Measurements from ENCODE around the gene CCDC57. TPM values are rescaled to one million over a fixed set of nuclear protein-coding genes. Genes with fewer than 3 reads are reported as not detected.

The CCDC57 gene
- total and polyA plus RNA-seq, 10 donors, result 28.8 to 164 (median 51.9) TPM

GRCh38 chr17:82097919-82098168 lies 114.8 kb downstream of the CCDC57 start:
- TF ChIP-seq POLR2AphosphoS5 (IDR thresholded peaks at IDR 0.05) (no peak), POLR2A (IDR thresholded peaks at IDR 0.05) (no peak), CTCF (IDR thresholded peaks at IDR 0.05 in 8 of 11, conservative IDR thresholded peaks at IDR 0.05 in 3 of 11) (no peak)
- DNase-seq, result no peak
- intact Hi-C loops (cut with DNase I; ENCODE audit: low total_unique reads), result no loop called here
- no peaks in the 10 kb centered on the region for H3K9me3 ChIP-seq
- H3K27me3 ChIP-seq (replicated peaks in 1 of 7), result no peaks in the 10 kb centered on the region
- H3K36me3 ChIP-seq, result peaks cover 0 to 34% (median 22%) of the 10 kb centered on the region in 6 donors
- 0 to 1% (median 0%) methylated on average over 3 to 36 of the region's 36 CpGs; no CpG with 5 or more reads in 1 of the 5 donors for WGBS, 5 donors
- peak overlapping the region; percentile 58 to 97 (median 78) for H3K4me3 ChIP-seq
- peak overlapping the region; percentile 67 to 99 (median 96) for H3K27ac ChIP-seq
- peaks cover 20 to 60% (median 43%) of the 10 kb centered on the region in 6 donors for H3K4me1 ChIP-seq

- H3K4me3 ChIP-seq, result peak overlapping the region; percentile 58 to 97 (median 78)
- peak; percentile 87 for DNase-seq
- peak overlapping the region; percentile 67 to 99 (median 96) for H3K27ac ChIP-seq
- WGBS, 5 donors, result 0 to 2% (median 1%) methylated on average over 23 to 77 of the region's 77 CpGs
- intact Hi-C loops (cut with DNase I; ENCODE audit: low total_unique reads), result no loop called here
- no peaks in the 10 kb centered on the region for H3K9me3 ChIP-seq
- peaks cover 0 to 39% (median 27%) of the 10 kb centered on the region in 6 donors for H3K36me3 ChIP-seq
- H3K27me3 ChIP-seq (replicated peaks in 1 of 7), result no peaks in the 10 kb centered on the region
- H3K4me1 ChIP-seq, result peaks cover 20 to 60% (median 43%) of the 10 kb centered on the region in 6 donors
- peak in 2 of 3 donors; percentile 44 to 58 for TF ChIP-seq POLR2AphosphoS5 (IDR thresholded peaks at IDR 0.05)
- no peak for TF ChIP-seq CTCF (IDR thresholded peaks at IDR 0.05 in 8 of 11, conservative IDR thresholded peaks at IDR 0.05 in 3 of 11)
- no peak for TF ChIP-seq POLR2A (IDR thresholded peaks at IDR 0.05)
These were observed 115.3 kb downstream of the CCDC57 start for GRCh38 chr17:82097184-82097918.

GRCh38 chr17:82096709-82097183 lies 115.9 kb downstream of the CCDC57 start:
- peaks cover 0 to 45% (median 33%) of the 10 kb centered on the region in 6 donors for H3K36me3 ChIP-seq
- peak overlapping the region in 3 of 8 donors; percentile 96 to 99 (median 97) for H3K27ac ChIP-seq
- intact Hi-C loops (cut with DNase I; ENCODE audit: low total_unique reads), result no loop called here
- no peaks in the 10 kb centered on the region for H3K27me3 ChIP-seq (replicated peaks in 1 of 7)
- DNase-seq, result no peak
- WGBS, 5 donors, result 51 to 81% (median 78%) methylated on average over 5 to 8 of the region's 8 CpGs
- H3K9me3 ChIP-seq, result no peaks in the 10 kb centered on the region
- peak overlapping the region; percentile 58 to 97 (median 78) for H3K4me3 ChIP-seq
- peaks cover 20 to 55% (median 41%) of the 10 kb centered on the region in 6 donors for H3K4me1 ChIP-seq
- TF ChIP-seq CTCF (IDR thresholded peaks at IDR 0.05 in 8 of 11, conservative IDR thresholded peaks at IDR 0.05 in 3 of 11) (no peak), POLR2AphosphoS5 (IDR thresholded peaks at IDR 0.05) (no peak), POLR2A (IDR thresholded peaks at IDR 0.05) (no peak)
